Ascending aorta (tissue), 2 donors: Measurements from ENCODE around the gene DOCK6. TPM values are rescaled to one million over a fixed set of nuclear protein-coding genes. Genes with fewer than 3 reads are reported as not detected.

ENCODE experiments used
- DNase-seq, 2 donors: peaks; one replicate each; pipeline ENCODE4 v3.0.0-alpha.2; 2019; ENCODE audit warnings: low spot score in 2 of 2
- H3K27ac ChIP-seq, 2 donors: fragments of 200-600 bp; sonication (generic); one replicate each; pipeline ENCODE4 v1.5.1; 2016 to 2017; ENCODE audit warnings: mild to moderate bottlenecking in 1 of 2
- H3K27me3 ChIP-seq: fragments of 200-600 bp; sonication (generic); one replicate; pipeline ENCODE4 v1.5.1; 2017
- H3K36me3 ChIP-seq, 2 donors: fragments of 200-600 bp; sonication (generic); one replicate each; pipeline ENCODE4 v1.5.1; 2016
- H3K4me1 ChIP-seq, 2 donors: fragments of 200-600 bp; sonication (generic); one replicate each; pipeline ENCODE4 v1.5.1; 2016 to 2017; ENCODE audit warnings: mild to moderate bottlenecking in 1 of 2
- H3K4me3 ChIP-seq, 2 donors: fragments of 200-600 bp; sonication (generic); one replicate each; pipeline ENCODE4 v1.5.1; 2016 to 2017; ENCODE audit warnings: mild to moderate bottlenecking in 1 of 2
- H3K9me3 ChIP-seq, 2 donors: fragments of 200-600 bp; sonication (generic); one replicate each; pipeline ENCODE4 v1.5.1; 2016
- CTCF ChIP-seq, 3 experiments: fragments of 200-600 bp in 2 of 3; fragments of 450-650 bp in 1 of 3; sonication (generic) in 2 of 3; IDR thresholded peaks; one replicate each; pipeline ENCODE4 v1.5.1; 2016 to 2019; ENCODE audit warnings: antibody characterized with exemption in 3 of 3, mild to moderate bottlenecking in 1 of 3, moderate library complexity in 1 of 3
- intact Hi-C: fragments of 100-400 bp; cut with DNase I; formaldehyde crosslinking; loops from one replicate; pipeline ENCODE4 v1.15.1; 2023
- total RNA-seq: library from RNA; depleted of rRNA; stranded (reverse); fragments of >200 nt; gene quantifications from one replicate; pipeline ENCODE4 v1.1.0, GENCODE V29; 2016

Gene DOCK6
- total RNA-seq, 1 donor from 2014 or later = 140 TPM

DNA sequence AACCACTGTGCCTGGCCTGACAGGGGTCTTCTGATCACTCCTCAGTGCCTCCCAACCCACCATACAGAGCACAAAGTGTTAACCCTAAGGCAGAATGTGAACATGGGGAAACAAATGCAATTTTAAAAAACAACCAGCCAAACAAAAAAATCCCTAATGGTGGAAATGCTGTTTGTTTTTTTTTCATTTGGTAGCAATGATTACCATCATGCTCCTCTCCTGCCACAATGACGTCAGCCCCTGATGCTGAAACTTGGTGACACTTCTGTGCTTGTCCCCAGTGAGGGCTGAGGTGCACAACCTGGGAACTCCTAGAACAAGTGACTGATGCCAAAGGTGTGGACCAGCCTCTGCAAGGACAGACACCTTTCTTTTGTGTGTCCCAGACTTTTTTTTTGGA, 29.7 kb upstream of the DOCK6 start:
- Histone ChIP-seq H3K27me3 (no peaks in the 10 kb centered on the region), H3K4me3 (no peak overlapping the region), H3K27ac (no peak overlapping the region), H3K9me3 (no peaks in the 10 kb centered on the region), H3K36me3 (no peaks in the 10 kb centered on the region), H3K4me1 (peaks cover 0 to 7% of the 10 kb centered on the region in 2 donors)
- TF ChIP-seq CTCF (IDR thresholded peaks at IDR 0.05) = no peak
- DNase-seq = no peak
- intact Hi-C loops = loop anchor here (5.0 kb wide), 1 partner anchor 295 kb away; no protein-coding TSS in a partner anchor

- H3K4me1 ChIP-seq = peaks cover 0 to 6% of the 10 kb centered on the region in 2 donors
- intact Hi-C loops = loop anchor here (5.0 kb wide), 1 partner anchor 296 kb away; no protein-coding TSS in a partner anchor
- no peak overlapping the region for H3K4me3 ChIP-seq
- H3K27me3 ChIP-seq = no peaks in the 10 kb centered on the region
- H3K36me3 ChIP-seq = no peaks in the 10 kb centered on the region
- H3K27ac ChIP-seq = no peak overlapping the region
- no peak for TF ChIP-seq CTCF (IDR thresholded peaks at IDR 0.05)
- no peak for DNase-seq
- H3K9me3 ChIP-seq = no peaks in the 10 kb centered on the region
Measured at GRCh38 chr19:11291415-11291814, 29.1 kb upstream of the DOCK6 start.

GRCh38 chr19:11290256-11290655, 27.9 kb upstream of the DOCK6 start:
- no peak for TF ChIP-seq CTCF (IDR thresholded peaks at IDR 0.05)
- Histone ChIP-seq H3K36me3 (no peaks in the 10 kb centered on the region), H3K27ac (no peak overlapping the region), H3K27me3 (no peaks in the 10 kb centered on the region), H3K9me3 (no peaks in the 10 kb centered on the region), H3K4me1 (peaks cover 0 to 3% of the 10 kb centered on the region in 2 donors), H3K4me3 (no peak overlapping the region)
- intact Hi-C loops = loop anchor here (5.0 kb wide), 1 partner anchor 297 kb away; no protein-coding TSS in a partner anchor
- DNase-seq = no peak

DNA sequence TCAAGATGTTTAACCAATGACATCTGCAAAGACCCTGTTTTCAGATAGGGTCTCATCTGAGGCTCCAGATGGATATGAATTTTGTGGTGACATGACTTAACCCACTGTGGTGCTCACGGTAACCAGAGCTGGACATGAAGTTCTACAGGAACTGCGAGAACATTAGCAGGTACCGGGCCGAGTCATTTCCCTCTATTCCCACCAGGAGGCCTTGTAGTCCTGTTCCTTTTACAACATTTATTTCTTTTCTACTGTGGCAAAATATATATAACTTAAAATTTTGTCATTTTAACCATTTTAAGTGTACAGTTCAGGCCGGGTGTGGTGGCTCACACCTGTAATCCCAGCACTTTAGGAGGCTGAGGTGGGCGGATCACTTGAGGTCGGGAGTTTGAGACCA, 26.0 kb upstream of the DOCK6 start:
- no peaks in the 10 kb centered on the region for H3K9me3 ChIP-seq
- DNase-seq = no peak
- no peak overlapping the region for H3K27ac ChIP-seq
- intact Hi-C loops = no loop called here
- no peaks in the 10 kb centered on the region for H3K27me3 ChIP-seq
- TF ChIP-seq CTCF (IDR thresholded peaks at IDR 0.05) = peak; percentile 17 to 25 (median 24)
- H3K36me3 ChIP-seq = no peaks in the 10 kb centered on the region
- H3K4me3 ChIP-seq = no peak overlapping the region
- H3K4me1 ChIP-seq = no peaks in the 10 kb centered on the region

- no peaks in the 10 kb centered on the region for H3K4me1 ChIP-seq
- intact Hi-C loops = no loop called here
- no peak for DNase-seq
- H3K27ac ChIP-seq = peak overlapping the region in 1 of 2 donors; percentile 34
- peak in 1 of 3 experiments; percentile 41 for TF ChIP-seq CTCF (IDR thresholded peaks at IDR 0.05)
- H3K9me3 ChIP-seq = no peaks in the 10 kb centered on the region
- no peaks in the 10 kb centered on the region for H3K27me3 ChIP-seq
- H3K36me3 ChIP-seq = no peaks in the 10 kb centered on the region
- H3K4me3 ChIP-seq = no peak overlapping the region
Measured at GRCh38 chr19:11286312-11286974, 24.1 kb upstream of the DOCK6 start.
